Measurements from ENCODE around the gene CTH. TPM values are rescaled to one million over a fixed set of nuclear protein-coding genes. Genes with fewer than 3 reads are reported as not detected.
"Not testable (repeated sequence)": the region's sequence is repeated elsewhere in the genome, so short reads cannot be mapped to it uniquely, and the experiment has no call there.

Gene CTH
- total RNA-seq, 1 experiment from 2014 or later = 4.7 TPM

GRCh38 chr1:70372426-70372825 is 38.6 kb upstream of the CTH start:
- Histone ChIP-seq H3K27me3 (ENCODE audit: control insufficient read depth, insufficient read depth, low read length) (no peaks in the 10 kb centered on the region), H3K4me3 (ENCODE audit: low read depth in 2 of 2, low read length in 2 of 2) (no peak overlapping the region), H3K27ac (ENCODE audit: low read length) (no peak overlapping the region), H3K36me3 (ENCODE audit: control insufficient read depth, insufficient read depth, low read length) (no peaks in the 10 kb centered on the region), H3K9me3 (ENCODE audit: control insufficient read depth, insufficient read depth, low read depth, low read length) (no peaks in the 10 kb centered on the region), H3K4me1 (ENCODE audit: control insufficient read depth, insufficient read depth, low read length) (no peaks in the 10 kb centered on the region)
- ChIA-PET POLR2A (no interaction called here), CTCF (no interaction called here)
- BruUV-seq (replicated peaks) = no TSS peak
- DNase-seq (ENCODE audit: low read depth, low spot score) = no peak
- no peak for ATAC-seq
- in situ Hi-C loops (cut with HindIII; ENCODE audit: low pct_unique_long_range_greater_than_20kb, low sequenced_read_pairs) (no loop called here), intact Hi-C loops (cut with micrococcal nuclease; ENCODE audit: unreplicated experiment) (no loop called here)
- no peak for TF ChIP-seq POLR2AphosphoS5 (IDR thresholded peaks at IDR 0.05; ENCODE audit: low read depth, low read length)
- TF ChIP-seq, protein P1, sequence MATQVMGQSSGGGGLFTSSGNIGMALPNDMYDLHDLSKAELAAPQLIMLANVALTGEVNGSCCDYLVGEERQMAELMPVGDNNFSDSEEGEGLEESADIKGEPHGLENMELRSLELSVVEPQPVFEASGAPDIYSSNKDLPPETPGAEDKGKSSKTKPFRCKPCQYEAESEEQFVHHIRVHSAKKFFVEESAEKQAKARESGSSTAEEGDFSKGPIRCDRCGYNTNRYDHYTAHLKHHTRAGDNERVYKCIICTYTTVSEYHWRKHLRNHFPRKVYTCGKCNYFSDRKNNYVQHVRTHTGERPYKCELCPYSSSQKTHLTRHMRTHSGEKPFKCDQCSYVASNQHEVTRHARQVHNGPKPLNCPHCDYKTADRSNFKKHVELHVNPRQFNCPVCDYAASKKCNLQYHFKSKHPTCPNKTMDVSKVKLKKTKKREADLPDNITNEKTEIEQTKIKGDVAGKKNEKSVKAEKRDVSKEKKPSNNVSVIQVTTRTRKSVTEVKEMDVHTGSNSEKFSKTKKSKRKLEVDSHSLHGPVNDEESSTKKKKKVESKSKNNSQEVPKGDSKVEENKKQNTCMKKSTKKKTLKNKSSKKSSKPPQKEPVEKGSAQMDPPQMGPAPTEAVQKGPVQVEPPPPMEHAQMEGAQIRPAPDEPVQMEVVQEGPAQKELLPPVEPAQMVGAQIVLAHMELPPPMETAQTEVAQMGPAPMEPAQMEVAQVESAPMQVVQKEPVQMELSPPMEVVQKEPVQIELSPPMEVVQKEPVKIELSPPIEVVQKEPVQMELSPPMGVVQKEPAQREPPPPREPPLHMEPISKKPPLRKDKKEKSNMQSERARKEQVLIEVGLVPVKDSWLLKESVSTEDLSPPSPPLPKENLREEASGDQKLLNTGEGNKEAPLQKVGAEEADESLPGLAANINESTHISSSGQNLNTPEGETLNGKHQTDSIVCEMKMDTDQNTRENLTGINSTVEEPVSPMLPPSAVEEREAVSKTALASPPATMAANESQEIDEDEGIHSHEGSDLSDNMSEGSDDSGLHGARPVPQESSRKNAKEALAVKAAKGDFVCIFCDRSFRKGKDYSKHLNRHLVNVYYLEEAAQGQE (IDR thresholded peaks at IDR 0.05; ENCODE audit: insufficient read depth in 1 of 2, low read depth in 2 of 2, low read length in 1 of 2) = no peak

DNA sequence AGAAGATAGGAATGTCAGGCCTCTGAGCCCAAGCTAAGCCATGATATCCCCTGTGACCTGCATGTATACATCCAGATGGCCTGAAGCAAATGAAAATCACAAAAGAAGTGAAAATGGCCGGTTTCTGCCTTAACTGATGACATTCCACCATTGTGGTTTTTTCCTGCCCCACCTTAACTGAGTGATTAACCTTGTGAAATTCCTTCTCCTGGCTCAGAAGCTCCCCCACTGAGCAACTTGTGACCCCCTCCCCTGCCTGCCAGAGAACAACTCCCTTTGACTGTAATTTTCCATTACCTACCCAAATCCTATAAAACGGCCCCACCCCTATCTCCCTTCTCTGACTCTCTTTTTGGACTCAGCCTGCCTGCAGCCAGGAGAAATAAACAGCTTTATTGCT is 37.5 kb upstream of the CTH start:
- intact Hi-C loops (cut with micrococcal nuclease; ENCODE audit: unreplicated experiment); ATAC-seq; H3K27ac ChIP-seq (ENCODE audit: low read length); DNase-seq (ENCODE audit: low read depth, low spot score); in situ Hi-C loops (cut with HindIII; ENCODE audit: low pct_unique_long_range_greater_than_20kb, low sequenced_read_pairs); H3K36me3 ChIP-seq (ENCODE audit: control insufficient read depth, insufficient read depth, low read length); H3K27me3 ChIP-seq (ENCODE audit: control insufficient read depth, insufficient read depth, low read length); H3K4me3 ChIP-seq (ENCODE audit: low read depth in 2 of 2, low read length in 2 of 2); H3K4me1 ChIP-seq (ENCODE audit: control insufficient read depth, insufficient read depth, low read length); CTCF ChIA-PET; POLR2A ChIA-PET; BruUV-seq (replicated peaks); H3K9me3 ChIP-seq (ENCODE audit: control insufficient read depth, insufficient read depth, low read depth, low read length): not testable (repeated sequence)

- BruUV-seq (replicated peaks) = no TSS peak
- CTCF ChIA-PET = no interaction called here
- ATAC-seq (no peak), DNase-seq (ENCODE audit: low read depth, low spot score) (no peak)
- Histone ChIP-seq H3K27ac (ENCODE audit: low read length) (no peak overlapping the region), H3K36me3 (ENCODE audit: control insufficient read depth, insufficient read depth, low read length) (no peaks in the 10 kb centered on the region), H3K4me3 (ENCODE audit: low read depth in 2 of 2, low read length in 2 of 2) (no peak overlapping the region), H3K9me3 (ENCODE audit: control insufficient read depth, insufficient read depth, low read depth, low read length) (no peaks in the 10 kb centered on the region), H3K4me1 (ENCODE audit: control insufficient read depth, insufficient read depth, low read length) (no peaks in the 10 kb centered on the region), H3K27me3 (ENCODE audit: control insufficient read depth, insufficient read depth, low read length) (no peaks in the 10 kb centered on the region)
- intact Hi-C loops (cut with micrococcal nuclease; ENCODE audit: unreplicated experiment) = no loop called here
- TF ChIP-seq TCF7L2 (IDR thresholded peaks at IDR 0.05; ENCODE audit: low read depth, low read length) = no peak
- TF ChIP-seq, protein P1 (IDR thresholded peaks at IDR 0.05; ENCODE audit: insufficient read depth in 1 of 2, low read depth in 2 of 2, low read length in 1 of 2) = no peak
- TF ChIP-seq POLR2AphosphoS5 (IDR thresholded peaks at IDR 0.05; ENCODE audit: low read depth, low read length) = no peak
- TF ChIP-seq SIN3A (IDR thresholded peaks at IDR 0.05; ENCODE audit: borderline replicate concordance, insufficient read depth, low read depth, low read length) = no peak
- TF ChIP-seq, protein P2, sequence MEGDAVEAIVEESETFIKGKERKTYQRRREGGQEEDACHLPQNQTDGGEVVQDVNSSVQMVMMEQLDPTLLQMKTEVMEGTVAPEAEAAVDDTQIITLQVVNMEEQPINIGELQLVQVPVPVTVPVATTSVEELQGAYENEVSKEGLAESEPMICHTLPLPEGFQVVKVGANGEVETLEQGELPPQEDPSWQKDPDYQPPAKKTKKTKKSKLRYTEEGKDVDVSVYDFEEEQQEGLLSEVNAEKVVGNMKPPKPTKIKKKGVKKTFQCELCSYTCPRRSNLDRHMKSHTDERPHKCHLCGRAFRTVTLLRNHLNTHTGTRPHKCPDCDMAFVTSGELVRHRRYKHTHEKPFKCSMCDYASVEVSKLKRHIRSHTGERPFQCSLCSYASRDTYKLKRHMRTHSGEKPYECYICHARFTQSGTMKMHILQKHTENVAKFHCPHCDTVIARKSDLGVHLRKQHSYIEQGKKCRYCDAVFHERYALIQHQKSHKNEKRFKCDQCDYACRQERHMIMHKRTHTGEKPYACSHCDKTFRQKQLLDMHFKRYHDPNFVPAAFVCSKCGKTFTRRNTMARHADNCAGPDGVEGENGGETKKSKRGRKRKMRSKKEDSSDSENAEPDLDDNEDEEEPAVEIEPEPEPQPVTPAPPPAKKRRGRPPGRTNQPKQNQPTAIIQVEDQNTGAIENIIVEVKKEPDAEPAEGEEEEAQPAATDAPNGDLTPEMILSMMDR (IDR thresholded peaks at IDR 0.05) = no peak
- in situ Hi-C loops (cut with HindIII; ENCODE audit: low pct_unique_long_range_greater_than_20kb, low sequenced_read_pairs) = no loop called here
- POLR2A ChIA-PET = no interaction called here
These were observed 34.9 kb upstream of the CTH start for GRCh38 chr1:70376196-70376595.

Data from Panc1 (cell line).